Loucy (cell line): ENCODE results near the gene NECAB3.

Experiments used
- CTCF ChIP-seq: fragments of 200-600 bp; sonication (generic); conservative IDR thresholded peaks from 2 replicates; pipeline ENCODE4 v1.5.1; 2014; ENCODE audit warnings: mild to moderate bottlenecking, antibody characterized with exemption, low read length
- EZH2phosphoT487 ChIP-seq: fragments of 200-600 bp; IDR thresholded peaks from 2 replicates; pipeline ENCODE4 v1.6.1; 2018; ENCODE audit warnings: antibody characterized with exemption, mild to moderate bottlenecking, moderate library complexity, borderline replicate concordance

- TF ChIP-seq CTCF (no peak), EZH2phosphoT487 (no peak)
Observed at GRCh38 chr20:33673410-33674293, 576 bp downstream of the NECAB3 start.
